Neutrophil (primary cell): ENCODE results near the gene EIF3D.

Source experiments
- H3K27ac ChIP-seq: fragments of 200-600 bp; sonication (generic); 2 replicates; pipeline ENCODE4 v1.5.1; 2016; ENCODE audit warnings: mild to moderate bottlenecking, moderate library complexity
- H3K27me3 ChIP-seq: fragments of 200-600 bp; sonication (generic); 2 replicates; pipeline ENCODE4 v1.6.0; 2016; ENCODE audit warnings: mild to moderate bottlenecking
- H3K36me3 ChIP-seq: fragments of 200-600 bp; sonication (generic); 2 replicates; pipeline ENCODE4 v1.5.1; 2017
- H3K4me1 ChIP-seq, 2 experiments: fragments of 200-600 bp in 1 of 2; sonication (generic) in 1 of 2; 1 replicate in 1 of 2; 2 replicates in 1 of 2; pipeline versions ENCODE4 v1.5.1 to v1.6.1; 2013 to 2016; ENCODE audit warnings: low read depth in 1 of 2, low read length in 1 of 2, mild to moderate bottlenecking in 1 of 2, moderate library complexity in 1 of 2; ENCODE audit not compliant: control insufficient read depth in 1 of 2, insufficient read depth in 1 of 2
- H3K4me3 ChIP-seq, 2 experiments: fragments of 200-600 bp in 1 of 2; sonication (generic) in 1 of 2; 1 replicate in 1 of 2; 2 replicates in 1 of 2; pipeline ENCODE4 v1.5.1; 2013 to 2016; ENCODE audit warnings: low read depth in 1 of 2, low read length in 1 of 2, mild to moderate bottlenecking in 1 of 2, moderate library complexity in 1 of 2
- H3K9me3 ChIP-seq: fragments of 200-600 bp; sonication (generic); 2 replicates; pipeline ENCODE4 v1.5.1; 2016
- TF ChIP-seq, protein P1 (sequence below): fragments of 200-600 bp; sonication (generic); IDR thresholded peaks from 2 replicates; pipeline ENCODE4 v1.5.1; 2016; ENCODE audit warnings: antibody characterized with exemption

The EIF3D gene

DNA sequence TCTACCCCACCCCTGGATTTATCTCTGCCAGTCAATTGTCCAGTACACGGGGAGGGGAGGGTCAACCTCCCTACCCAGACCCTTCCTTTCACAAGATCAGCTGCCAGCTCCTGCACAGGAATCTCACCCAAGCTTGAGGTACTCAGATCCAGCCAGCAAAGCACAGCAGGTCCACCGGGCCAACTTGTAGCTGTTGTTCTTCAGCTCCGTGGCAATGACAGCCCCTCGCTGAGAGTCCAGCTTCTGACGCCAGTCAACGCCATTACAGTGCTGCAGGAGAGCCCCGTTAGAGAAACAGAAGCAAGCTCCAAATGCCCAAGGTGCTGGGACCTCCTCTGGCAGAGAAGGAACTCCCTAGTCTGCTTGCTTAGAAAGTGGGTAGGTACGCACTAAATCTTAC is 16.6 kb downstream of the EIF3D start:
- TF ChIP-seq, protein P1, sequence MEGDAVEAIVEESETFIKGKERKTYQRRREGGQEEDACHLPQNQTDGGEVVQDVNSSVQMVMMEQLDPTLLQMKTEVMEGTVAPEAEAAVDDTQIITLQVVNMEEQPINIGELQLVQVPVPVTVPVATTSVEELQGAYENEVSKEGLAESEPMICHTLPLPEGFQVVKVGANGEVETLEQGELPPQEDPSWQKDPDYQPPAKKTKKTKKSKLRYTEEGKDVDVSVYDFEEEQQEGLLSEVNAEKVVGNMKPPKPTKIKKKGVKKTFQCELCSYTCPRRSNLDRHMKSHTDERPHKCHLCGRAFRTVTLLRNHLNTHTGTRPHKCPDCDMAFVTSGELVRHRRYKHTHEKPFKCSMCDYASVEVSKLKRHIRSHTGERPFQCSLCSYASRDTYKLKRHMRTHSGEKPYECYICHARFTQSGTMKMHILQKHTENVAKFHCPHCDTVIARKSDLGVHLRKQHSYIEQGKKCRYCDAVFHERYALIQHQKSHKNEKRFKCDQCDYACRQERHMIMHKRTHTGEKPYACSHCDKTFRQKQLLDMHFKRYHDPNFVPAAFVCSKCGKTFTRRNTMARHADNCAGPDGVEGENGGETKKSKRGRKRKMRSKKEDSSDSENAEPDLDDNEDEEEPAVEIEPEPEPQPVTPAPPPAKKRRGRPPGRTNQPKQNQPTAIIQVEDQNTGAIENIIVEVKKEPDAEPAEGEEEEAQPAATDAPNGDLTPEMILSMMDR: no peak
- no peak overlapping the region for H3K27ac ChIP-seq
- no peaks in the 10 kb centered on the region for H3K27me3 ChIP-seq
- H3K36me3 ChIP-seq: peaks cover 71% of the 10 kb centered on the region
- H3K9me3 ChIP-seq: no peaks in the 10 kb centered on the region
- H3K4me3 ChIP-seq: no peak overlapping the region
- H3K4me1 ChIP-seq: peaks cover 1 to 2% of the 10 kb centered on the region in 2 experiments

DNA sequence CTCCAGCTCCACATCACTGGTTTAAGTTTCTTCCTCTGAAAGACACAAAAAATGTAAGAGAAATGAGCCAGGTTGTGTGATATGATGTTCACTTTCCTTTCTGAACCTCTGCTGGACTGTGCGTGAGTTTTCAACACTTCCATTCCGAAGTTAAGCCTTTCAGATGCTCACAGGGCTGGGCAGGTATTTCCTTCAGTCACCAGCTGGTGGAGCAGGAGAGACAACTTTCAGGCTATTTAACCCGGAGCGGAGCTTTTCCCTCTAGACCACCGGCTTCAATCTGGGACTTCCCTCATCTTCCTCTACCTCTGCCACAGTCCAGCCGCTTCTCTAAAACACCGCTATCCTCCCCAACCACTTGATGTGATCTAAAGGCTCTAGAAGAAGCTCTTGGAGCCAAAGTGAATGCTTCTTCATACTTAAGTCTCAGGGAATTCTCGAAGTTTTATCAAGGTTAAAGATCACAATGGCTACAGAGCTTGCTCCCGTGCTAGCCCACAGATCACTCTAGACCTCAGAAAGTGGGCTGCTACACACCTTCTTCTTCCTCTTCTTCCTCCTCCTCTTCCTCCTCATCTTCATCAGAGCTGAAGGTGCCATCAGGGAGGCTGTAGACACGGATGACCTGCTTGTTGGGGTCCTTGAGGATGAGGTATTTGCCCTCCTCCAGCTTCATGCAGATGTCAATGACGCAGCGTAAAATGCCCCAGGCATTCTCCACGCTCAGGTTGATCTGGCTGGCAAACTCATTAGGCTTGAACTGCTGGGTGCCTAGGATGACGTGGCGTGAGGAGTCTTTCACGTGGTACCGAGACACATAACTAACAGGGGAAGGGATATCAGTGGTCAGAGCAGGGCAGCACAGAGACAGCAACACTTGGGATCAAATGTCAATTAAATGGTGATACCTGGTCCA is 17.7 kb downstream of the EIF3D start:
- Histone ChIP-seq H3K9me3 (no peaks in the 10 kb centered on the region), H3K4me1 (peaks cover 9 to 12% of the 10 kb centered on the region in 2 experiments), H3K36me3 (peaks cover 60% of the 10 kb centered on the region), H3K27ac (no peak overlapping the region), H3K4me3 (no peak overlapping the region), H3K27me3 (no peaks in the 10 kb centered on the region)
- TF ChIP-seq, protein P1: no peak

DNA sequence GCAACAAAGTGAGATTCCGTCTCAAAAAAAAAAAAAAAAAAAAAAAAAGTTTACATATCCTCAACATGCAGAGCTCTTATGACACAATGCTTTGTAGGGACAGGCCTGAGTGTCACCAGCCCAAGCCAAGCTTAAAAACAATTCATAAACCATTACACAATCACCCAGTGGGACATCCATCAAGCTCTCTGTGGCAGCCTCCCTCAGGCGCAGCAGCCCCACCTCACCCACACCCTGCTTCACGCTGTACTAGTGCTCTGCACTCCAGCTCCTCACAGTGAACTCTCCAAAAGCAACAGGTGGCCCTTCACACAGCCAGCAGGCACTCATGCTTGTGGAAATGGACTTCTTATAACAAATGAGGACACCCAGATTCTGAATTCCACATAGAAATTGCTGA is 18.6 kb downstream of the EIF3D start:
- Histone ChIP-seq H3K9me3 (no peaks in the 10 kb centered on the region), H3K36me3 (peaks cover 51% of the 10 kb centered on the region), H3K4me3 (no peak overlapping the region), H3K4me1 (peaks cover 9 to 14% of the 10 kb centered on the region in 2 experiments), H3K27me3 (no peaks in the 10 kb centered on the region), H3K27ac (no peak overlapping the region)
- TF ChIP-seq, protein P1: no peak

DNA sequence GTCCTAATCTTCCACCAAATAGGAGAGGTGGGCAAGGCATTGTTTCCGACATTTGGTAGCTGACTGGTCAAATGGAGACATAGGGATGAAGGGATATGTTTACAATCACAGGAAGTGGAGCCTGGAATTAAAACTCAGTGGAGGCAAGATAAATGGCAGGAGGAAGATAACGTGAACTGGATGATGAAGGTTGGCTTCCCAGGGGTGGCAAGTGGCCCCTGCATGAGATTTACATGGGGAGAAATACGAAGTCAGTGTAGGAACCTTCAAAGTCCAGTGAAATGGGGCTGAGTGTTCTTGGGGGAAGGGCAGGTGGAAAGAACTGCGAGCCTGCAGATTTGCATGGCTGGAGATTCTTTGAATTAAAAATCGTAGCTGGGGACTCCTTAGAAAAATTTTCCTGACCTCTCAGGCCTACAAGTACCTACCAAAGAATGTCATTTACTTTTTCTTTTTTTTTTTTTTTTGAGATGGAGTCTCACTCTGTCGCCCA is 21.4 kb downstream of the EIF3D start:
- TF ChIP-seq, protein P1: no peak
- Histone ChIP-seq H3K36me3 (peaks cover 23% of the 10 kb centered on the region), H3K9me3 (no peaks in the 10 kb centered on the region), H3K4me1 (peaks cover 9 to 14% of the 10 kb centered on the region in 2 experiments), H3K27ac (no peak overlapping the region), H3K27me3 (no peaks in the 10 kb centered on the region), H3K4me3 (peak overlapping the region; percentile 66 to 78)

DNA sequence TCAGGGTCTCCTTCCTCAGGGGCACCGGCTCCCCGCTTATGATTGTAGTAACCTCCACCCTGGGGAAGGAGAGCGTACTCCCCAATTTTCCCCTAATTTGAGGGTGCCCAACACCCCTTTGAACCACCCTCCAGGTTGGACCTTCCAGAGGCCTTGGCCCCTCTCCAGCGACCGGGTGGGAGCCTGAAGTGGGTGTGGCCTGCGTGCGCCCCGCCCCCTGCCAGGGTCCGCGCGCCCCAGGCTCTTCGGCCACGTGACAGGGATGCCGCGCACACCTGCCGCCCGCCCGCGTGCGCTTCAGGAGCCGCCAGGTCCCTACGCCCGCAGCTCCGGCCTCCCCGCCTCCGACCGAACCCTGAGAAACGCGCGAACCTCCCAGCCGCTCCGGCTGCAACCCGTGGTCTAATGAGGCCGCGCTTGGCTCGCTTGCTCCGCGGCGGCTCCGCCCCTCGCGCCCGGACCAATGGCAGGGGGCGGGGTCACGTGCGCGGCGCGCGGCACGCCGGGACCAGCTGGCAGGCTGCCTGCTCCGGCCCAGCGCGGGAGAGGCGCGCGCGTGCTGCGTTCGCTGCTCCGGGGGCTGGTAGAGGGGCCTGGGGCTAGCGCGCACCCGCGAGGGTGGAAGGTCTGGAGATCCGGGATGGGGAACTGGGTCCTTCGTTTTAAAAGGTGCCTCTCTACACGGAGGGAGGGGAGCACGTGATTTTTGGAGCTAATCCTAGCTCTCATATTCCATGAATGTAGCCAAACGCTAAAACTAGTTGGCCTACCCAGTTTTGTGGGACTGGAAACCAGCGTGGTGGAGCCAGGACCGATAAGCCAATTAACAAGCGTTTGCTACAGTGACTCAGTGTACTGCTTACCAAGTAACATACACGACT is 22.1 kb downstream of the EIF3D start, which contains the start of gene FOXRED2:
Gene FOXRED2 (minus strand): TSS at position 404 of the 881 bp plus-strand sequence. CDS start 618 bp downstream, outside the sequence.
- no peaks in the 10 kb centered on the region for H3K27me3 ChIP-seq
- no peaks in the 10 kb centered on the region for H3K9me3 ChIP-seq
- peak within 1 kb of the TSS; percentile 66 to 78 for H3K4me3 ChIP-seq
- TF ChIP-seq, protein P1: peak; percentile 14
- peaks cover 16% of the 10 kb centered on the region for H3K36me3 ChIP-seq
- H3K27ac ChIP-seq: peak within 1 kb of the TSS; percentile 59
- H3K4me1 ChIP-seq: peaks cover 9 to 14% of the 10 kb centered on the region in 2 experiments
